RWPE1 (cell line): ENCODE results near the gene CCDC170.
A peak's percentile ranks its signal among the peaks of the same experiment; 100 is the strongest.
"Not testable (repeated sequence)": the region's sequence is repeated elsewhere in the genome, so short reads cannot be mapped to it uniquely, and the experiment has no call there.

Source experiments
- CTCF ChIA-PET: fragments of 350-600 bp; sonication (Branson Sonifier 250); formaldehyde crosslinking; extraction: SDS; loops from one replicate; lab custom pipeline; 2021; lab: Yijun Ruan, JAX
- POLR2A ChIA-PET: fragments of 400-600 bp; formaldehyde crosslinking; extraction: SDS; loops from one replicate; lab custom pipeline; 2020; ENCODE audit warnings: antibody characterized with exemption; ENCODE audit not compliant: low non-redundant PET; lab: Yijun Ruan, JAX
- DNase-seq: peaks from one replicate; pipeline ENCODE4 v3.0.0; 2012; ENCODE audit warnings: low spot score
- H3K27ac ChIP-seq: fragments of 450-650 bp; 2 replicates; pipeline ENCODE4 v1.5.1; 2017
- TF ChIP-seq, protein P1 (sequence below): fragments of 450-650 bp; conservative IDR thresholded peaks from 2 replicates; pipeline ENCODE4 v1.5.1; 2017; ENCODE audit warnings: low read depth, mild to moderate bottlenecking

Gene CCDC170, protein sequence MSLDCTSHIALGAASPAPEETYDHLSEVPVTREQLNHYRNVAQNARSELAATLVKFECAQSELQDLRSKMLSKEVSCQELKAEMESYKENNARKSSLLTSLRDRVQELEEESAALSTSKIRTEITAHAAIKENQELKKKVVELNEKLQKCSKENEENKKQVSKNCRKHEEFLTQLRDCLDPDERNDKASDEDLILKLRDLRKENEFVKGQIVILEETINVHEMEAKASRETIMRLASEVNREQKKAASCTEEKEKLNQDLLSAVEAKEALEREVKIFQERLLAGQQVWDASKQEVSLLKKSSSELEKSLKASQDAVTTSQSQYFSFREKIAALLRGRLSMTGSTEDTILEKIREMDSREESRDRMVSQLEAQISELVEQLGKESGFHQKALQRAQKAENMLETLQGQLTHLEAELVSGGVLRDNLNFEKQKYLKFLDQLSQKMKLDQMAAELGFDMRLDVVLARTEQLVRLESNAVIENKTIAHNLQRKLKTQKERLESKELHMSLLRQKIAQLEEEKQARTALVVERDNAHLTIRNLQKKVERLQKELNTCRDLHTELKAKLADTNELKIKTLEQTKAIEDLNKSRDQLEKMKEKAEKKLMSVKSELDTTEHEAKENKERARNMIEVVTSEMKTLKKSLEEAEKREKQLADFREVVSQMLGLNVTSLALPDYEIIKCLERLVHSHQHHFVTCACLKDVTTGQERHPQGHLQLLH

DNA sequence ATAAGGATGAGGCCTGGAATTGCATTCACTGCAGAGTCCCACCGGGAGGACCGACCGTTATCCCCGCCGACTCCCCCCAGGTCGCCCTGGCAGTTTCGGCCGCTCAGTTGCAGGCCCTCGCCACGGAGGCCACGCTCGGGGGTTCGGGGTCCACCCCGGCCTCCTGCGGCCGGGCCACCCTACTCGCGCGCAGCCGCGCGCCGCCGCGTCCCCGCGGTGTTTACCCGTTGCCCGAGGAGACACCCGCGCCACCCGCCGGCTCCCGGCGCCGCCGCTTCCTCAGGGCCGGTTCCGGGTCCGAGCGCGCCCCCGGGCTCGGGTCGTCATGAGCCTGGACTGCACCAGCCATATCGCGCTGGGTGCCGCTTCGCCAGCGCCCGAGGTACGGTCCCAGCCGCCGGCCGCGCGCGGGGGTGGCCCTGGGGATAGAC is at the start of gene CCDC170:
CCDC170 (plus strand) TSS at position 214 of the 431 bp plus-strand sequence; CDS start at position 326, 112 bp downstream.
- TF ChIP-seq, protein P1, sequence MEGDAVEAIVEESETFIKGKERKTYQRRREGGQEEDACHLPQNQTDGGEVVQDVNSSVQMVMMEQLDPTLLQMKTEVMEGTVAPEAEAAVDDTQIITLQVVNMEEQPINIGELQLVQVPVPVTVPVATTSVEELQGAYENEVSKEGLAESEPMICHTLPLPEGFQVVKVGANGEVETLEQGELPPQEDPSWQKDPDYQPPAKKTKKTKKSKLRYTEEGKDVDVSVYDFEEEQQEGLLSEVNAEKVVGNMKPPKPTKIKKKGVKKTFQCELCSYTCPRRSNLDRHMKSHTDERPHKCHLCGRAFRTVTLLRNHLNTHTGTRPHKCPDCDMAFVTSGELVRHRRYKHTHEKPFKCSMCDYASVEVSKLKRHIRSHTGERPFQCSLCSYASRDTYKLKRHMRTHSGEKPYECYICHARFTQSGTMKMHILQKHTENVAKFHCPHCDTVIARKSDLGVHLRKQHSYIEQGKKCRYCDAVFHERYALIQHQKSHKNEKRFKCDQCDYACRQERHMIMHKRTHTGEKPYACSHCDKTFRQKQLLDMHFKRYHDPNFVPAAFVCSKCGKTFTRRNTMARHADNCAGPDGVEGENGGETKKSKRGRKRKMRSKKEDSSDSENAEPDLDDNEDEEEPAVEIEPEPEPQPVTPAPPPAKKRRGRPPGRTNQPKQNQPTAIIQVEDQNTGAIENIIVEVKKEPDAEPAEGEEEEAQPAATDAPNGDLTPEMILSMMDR: no peak
- DNase-seq: no peak
- ChIA-PET CTCF (no interaction called here), POLR2A (no interaction called here)
- peak within 1 kb of the TSS; percentile 11; the same call in 1 of the 2 replicates for H3K27ac ChIP-seq

DNA sequence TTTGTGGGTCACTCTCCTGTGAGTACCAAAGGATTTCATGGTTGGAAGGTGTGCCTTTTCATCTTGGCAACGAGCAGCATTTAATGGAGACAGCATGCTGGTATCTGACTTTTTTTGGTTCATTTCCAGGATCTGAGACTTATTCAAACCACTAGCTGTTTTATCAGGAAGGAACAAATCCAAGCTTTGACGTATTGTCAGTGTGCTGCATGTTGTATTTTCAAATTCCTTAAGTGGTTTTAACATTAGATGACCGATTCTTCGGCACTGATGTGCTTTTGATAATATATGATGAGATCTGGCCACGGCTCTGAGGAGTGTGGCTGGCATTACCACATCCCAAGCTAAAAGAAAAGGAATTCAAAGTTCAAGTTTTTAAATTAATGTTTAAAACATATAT is 48.3 kb upstream of the CCDC170 start:
- CTCF ChIA-PET: no interaction called here
- H3K27ac ChIP-seq: no peak overlapping the region
- POLR2A ChIA-PET: no interaction called here
- TF ChIP-seq, protein P1: no peak
- DNase-seq: no peak

DNA sequence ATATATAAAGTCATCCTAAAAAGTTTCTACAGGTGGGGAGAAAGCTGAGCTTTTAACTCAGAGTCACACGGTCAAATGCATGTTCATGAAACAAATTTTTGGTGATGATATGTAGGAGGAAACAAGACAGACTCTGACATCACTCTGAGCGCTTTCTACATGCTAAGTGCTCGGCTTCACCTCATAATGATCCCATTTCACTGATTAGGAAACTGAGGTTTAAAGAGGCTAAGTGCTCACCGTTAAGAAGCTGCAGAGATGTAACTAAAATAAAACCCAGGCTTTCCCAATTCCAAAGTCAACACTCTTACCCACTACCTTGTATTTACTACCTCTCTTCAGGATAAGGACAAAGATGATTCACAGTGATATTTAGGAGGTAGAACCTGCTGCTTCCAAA is 46.6 kb upstream of the CCDC170 start:
- ChIA-PET POLR2A (no interaction called here), CTCF (interaction anchor here (0.5 to 0.7 kb wide), 3 partner anchors 13 to 827 kb away, joined by 3 to 4 read pairs (median 3); no protein-coding TSS in a partner anchor)
- no peak for DNase-seq
- H3K27ac ChIP-seq: no peak overlapping the region
- TF ChIP-seq, protein P1: no peak

DNA sequence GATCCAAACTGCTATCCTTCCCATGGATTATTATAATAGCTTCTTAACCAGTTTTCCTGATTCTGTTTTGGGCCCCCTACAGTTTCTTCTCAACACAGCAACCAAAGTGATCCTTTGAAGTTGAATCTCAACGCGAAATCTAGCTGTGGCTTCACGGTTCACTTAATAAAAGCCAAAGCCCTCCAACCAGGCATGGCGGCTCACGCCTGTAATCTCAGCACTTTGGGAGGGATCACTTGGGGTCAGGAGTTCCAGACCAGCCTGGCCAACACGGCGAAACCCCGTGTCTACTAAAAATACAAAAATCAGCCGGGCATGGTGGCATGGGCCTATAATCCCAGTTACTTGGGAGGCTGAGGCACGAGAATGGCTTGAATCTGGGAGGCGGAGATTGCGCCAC is 45.2 kb upstream of the CCDC170 start:
- TF ChIP-seq, protein P1: no peak
- H3K27ac ChIP-seq: no peak overlapping the region; the same call in 1 of the 2 replicates
- CTCF ChIA-PET: no interaction called here
- POLR2A ChIA-PET: no interaction called here
- DNase-seq: no peak

DNA sequence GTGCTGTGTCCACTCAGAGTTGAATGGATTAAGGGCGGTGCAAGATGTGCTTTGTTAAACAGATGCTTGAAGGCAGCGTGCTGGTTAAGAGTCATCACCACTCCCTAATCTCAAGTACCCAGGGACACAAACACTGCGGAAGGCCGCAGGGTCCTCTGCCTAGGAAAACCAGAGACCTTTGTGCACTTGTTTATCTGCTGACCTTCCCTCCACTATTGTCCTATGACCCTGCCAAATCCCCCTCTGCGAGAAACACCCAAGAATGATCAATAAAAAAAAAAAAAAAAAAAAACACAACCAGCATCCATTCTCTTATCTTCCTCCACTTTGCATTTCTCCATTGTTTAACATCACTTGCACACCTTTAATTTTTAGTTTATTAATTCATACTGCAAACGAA is 42.9 kb upstream of the CCDC170 start:
- DNase-seq, H3K27ac ChIP-seq, CTCF ChIA-PET, POLR2A ChIA-PET: not testable (repeated sequence)

DNA sequence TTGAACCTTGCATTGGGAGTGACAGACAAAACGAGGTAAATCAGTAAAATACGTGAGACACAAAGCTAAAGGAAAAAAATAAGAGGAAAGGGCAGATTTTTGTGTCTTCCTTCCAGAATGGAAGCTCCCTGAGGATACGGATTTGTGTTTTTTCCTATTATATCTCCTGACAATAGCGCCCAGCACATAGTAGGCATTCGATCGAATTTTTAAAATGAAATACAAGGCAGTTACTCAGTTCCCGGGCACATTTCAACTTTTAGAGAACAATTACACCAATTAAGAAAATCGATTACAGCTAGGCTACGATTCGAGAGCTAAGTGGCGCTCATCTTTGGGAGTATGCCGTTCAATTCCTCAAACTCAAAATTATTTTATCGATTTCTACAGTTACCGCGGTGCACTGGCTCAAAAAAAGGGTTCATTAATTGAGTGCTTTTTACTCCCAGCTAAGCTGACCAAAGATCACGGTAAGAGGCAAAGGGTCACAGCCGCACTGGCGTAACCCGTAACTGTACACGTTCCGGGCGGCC is 42.3 kb upstream of the CCDC170 start:
- POLR2A ChIA-PET: no interaction called here
- no peak for DNase-seq
- CTCF ChIA-PET: no interaction called here
- H3K27ac ChIP-seq: peak overlapping the region; percentile 96
- TF ChIP-seq, protein P1: no peak
